A673 (cell line): ENCODE data around the gene DKKL1.

ENCODE experiments used
- EZH2 ChIP-seq: fragments of 200-600 bp; sonication (generic); IDR thresholded peaks from 2 replicates; pipeline ENCODE4 v1.6.1; 2017; ENCODE audit warnings: borderline replicate concordance, low read depth, mild to moderate bottlenecking, mixed read lengths, antibody characterized with exemption, low read length; ENCODE audit not compliant: poor library complexity, severe bottlenecking
- TF ChIP-seq, protein P1 (sequence below): fragments of 300-800, 200-600 bp; sonication (generic); conservative IDR thresholded peaks from 2 replicates; pipeline ENCODE4 v1.5.1; 2017; ENCODE audit warnings: low read depth, mild to moderate bottlenecking, antibody characterized with exemption, low read length, moderate library complexity, mixed read lengths

DNA sequence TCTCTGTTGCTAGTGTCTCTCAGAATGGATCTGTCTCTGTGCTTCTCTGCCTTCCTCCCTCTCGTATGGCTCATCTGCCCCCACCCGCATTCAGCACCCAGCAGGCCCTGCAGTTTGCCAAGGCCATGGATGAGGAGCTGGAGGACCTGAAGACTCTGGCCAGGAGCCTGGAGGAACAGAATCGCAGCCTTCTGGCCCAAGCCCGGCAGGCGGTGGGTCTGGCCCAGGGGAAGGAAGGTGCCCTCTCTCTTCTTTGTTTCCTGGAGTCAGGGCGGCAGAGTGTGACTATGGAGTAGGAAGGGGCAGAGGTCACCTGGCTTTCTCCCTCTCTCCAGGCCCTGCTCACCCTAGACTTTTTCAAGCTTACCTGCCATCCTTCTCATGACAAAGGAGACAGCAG is 35.3 kb downstream of the DKKL1 start:
- TF ChIP-seq, protein P1, sequence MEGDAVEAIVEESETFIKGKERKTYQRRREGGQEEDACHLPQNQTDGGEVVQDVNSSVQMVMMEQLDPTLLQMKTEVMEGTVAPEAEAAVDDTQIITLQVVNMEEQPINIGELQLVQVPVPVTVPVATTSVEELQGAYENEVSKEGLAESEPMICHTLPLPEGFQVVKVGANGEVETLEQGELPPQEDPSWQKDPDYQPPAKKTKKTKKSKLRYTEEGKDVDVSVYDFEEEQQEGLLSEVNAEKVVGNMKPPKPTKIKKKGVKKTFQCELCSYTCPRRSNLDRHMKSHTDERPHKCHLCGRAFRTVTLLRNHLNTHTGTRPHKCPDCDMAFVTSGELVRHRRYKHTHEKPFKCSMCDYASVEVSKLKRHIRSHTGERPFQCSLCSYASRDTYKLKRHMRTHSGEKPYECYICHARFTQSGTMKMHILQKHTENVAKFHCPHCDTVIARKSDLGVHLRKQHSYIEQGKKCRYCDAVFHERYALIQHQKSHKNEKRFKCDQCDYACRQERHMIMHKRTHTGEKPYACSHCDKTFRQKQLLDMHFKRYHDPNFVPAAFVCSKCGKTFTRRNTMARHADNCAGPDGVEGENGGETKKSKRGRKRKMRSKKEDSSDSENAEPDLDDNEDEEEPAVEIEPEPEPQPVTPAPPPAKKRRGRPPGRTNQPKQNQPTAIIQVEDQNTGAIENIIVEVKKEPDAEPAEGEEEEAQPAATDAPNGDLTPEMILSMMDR, result no peak
- TF ChIP-seq EZH2, result no peak
